Testis (tissue), 2 donors: ENCODE measurements around the gene PPARA.

Source experiments
- CTCF ChIP-seq, 3 experiments: fragments of 450-650 bp in 2 of 3; fragments of 200-600 bp in 1 of 3; sonication (generic) in 1 of 3; IDR thresholded peaks; one replicate each; pipeline ENCODE4 v1.5.1; 2016 to 2019; ENCODE audit warnings: antibody characterized with exemption in 3 of 3, mild to moderate bottlenecking in 2 of 3, moderate library complexity in 1 of 3
- POLR2A ChIP-seq: fragments of 450-650 bp; IDR thresholded peaks from one replicate; pipeline ENCODE4 v1.6.1; 2017; ENCODE audit warnings: antibody characterized with exemption, mild to moderate bottlenecking, moderate library complexity

- TF ChIP-seq CTCF (IDR thresholded peaks at IDR 0.05) (no peak), POLR2A (no peak)
These were observed 140.8 kb downstream of the PPARA start for GRCh38 chr22:46290843-46291785.
